Inflammatory macrophage treated with lipopolysaccharide for 4 hours (primary cell): ENCODE measurements around the gene GCK.
"Not testable (repeated sequence)": the region's sequence is repeated elsewhere in the genome, so short reads cannot be mapped to it uniquely, and the experiment has no call there.

ENCODE experiments used
- DNase-seq: peaks from one replicate; pipeline ENCODE4 v3.0.0-alpha.2; 2020

The GCK gene

DNA sequence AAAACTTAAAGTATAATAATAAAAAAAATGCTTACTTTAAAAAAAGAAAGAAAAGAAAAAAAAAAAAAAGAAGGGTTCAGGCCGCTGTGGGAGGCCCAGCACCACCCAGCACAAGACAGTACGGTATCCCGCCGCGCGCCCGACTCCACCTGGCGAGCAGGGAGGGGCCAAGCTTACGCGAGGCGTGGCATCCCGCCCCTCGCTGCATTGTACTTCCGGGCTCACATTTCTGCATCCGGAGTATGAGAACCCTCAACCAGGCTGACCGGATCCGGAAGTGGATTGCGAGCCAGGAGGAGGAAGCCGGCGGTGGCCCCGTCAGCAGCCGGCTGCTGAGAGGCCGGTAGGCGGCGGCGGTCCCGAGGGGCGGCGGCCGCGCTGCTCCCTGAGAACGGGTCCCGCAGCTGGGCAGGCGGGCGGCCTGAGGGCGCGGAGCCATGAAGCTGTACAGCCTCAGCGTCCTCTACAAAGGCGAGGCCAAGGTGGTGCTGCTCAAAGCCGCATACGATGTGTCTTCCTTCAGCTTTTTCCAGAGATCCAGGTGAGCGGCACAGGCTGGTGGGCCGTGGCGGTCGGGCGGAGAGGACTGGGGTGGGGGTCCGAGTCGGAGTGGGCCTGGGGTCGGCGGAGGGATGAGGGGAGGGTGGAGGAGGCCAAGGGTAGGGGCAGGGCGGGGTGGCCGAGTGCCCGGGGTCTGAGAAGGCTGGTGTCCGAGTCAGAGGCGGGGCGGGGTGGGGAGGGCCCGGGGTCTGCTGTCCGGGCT is 11.6 kb upstream of the GCK start, which contains the start of gene YKT6:
TSS of gene YKT6 (plus strand) at position 280 of the 763 bp plus-strand sequence. CDS start at position 438, 158 bp downstream.
- peak; percentile 97 for DNase-seq

DNA sequence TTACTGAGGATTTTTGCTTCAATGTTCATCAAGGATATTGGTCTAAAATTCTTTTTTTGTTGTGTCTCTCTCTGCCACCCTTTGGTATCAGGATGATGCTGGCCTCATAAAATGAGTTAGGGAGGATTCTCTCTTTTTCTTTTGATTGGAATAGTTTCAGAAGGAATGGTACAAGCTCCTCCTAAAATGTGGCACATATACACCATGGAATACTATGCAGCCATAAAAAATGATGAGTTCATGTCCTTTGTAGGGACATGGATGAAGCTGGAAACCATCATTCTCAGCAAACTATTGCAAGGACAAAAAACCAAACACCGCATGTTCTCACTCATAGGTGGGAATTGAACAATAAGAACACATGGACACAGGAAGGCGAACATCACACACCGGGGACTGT is 10.9 kb upstream of the GCK start:
- DNase-seq: not testable (repeated sequence)

DNA sequence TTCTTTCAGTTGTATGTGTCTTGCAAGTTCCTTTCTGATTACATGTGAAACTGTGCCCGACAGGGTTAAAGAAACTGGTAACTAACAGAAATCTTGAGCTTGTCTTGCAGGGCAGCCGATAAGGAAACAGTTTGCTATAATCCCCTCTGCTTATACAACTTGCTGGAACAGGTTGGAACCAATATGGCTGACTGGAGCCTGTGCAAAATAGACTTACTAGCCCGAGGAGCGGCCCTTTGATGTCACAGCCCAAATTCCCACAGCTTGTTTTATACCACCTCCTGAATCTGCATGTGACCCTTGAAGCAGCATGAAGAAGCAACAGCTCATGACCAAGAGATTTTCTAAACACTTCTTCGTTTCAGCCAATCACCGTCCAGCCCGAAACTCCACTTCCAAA is 8.2 kb upstream of the GCK start:
- no peak for DNase-seq

DNA sequence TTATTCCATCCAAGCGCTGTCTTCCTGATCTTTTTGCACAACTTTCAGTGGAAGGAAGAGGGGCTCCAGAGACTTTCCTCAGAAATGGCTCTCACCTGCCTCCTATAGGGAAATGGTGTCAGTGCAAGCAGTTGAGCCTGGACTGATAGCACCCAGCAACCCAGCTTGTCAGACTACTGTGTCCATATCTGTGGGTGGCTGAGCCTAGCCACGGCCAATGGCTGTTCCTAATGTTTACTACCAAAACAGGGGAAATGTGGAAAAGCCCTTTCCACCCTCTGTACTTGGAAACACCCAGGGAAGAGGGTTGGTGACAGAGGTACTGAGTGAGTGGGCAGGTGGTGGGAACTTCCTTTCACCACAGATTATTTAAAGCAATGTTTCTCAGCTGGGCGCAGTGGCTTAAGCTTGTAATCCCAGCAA is 7.2 kb upstream of the GCK start:
- peak; percentile 52 for DNase-seq

DNA sequence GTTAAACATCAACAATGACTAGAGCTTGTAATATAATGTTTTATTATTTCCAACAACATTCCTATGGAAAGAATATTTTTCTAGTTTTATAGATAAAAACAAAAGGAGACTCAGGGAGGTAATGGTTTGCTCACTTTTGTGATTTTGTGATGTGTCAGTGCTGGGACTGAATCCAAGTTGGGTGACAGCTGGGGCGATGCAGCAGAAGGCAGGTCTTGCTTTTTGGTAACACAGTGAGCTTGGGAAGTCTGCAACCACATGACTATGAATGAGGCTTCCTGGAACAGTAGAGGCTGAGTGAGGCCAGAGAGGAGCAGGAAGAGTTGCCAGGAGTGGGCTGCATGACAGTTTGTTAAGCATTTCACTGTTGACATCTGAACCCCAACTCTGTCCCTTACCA is 6.7 kb upstream of the GCK start:
- DNase-seq: peak; percentile 7

DNA sequence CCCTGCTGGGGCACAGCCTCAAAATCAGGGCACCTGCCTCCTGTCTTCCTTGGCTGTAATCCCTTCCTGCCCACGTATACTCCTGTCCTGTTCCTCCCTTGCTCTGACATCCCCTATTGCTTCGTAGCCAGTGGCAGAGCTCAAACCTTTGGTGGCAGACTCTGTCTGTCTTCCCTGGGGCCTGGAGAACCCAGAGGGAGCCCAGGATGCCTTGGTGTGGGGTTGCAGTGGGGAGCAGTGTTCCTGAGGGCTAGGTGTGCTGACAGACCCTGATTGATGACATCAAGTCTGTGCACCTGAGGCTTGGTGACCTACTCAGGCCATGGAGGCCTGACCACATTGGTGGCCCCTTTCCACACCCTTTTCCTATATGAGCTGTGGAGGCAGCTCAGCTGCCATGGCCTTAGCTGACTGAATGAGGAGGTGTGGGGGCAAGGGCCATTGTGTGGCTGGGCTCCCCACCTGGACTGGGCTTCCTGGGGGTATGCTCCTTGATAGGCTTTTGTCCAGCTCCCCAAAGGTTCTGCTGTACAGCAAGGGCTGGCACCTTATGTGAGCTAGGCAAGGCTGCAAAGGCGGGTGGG is 5.4 kb upstream of the GCK start:
- no peak for DNase-seq

DNA sequence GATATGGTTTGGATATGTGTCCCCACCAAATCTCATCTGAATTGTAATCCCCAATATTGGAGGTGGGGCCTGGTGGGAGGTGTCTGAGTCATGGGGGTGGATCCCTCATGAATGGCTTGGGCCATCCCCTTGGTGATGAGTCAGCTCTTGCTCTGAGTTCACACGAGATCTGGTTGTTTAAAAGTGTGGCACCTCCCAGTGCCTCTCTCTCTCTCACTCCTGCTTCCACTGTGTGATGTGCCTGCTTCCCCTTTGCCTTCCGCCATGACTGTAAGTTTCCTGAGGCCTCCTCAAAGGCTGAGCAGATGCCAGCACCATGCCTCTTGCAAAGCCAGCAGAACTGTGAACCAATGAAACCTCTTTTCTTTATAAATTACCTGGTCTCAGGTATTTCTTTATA is 4.8 kb upstream of the GCK start:
- peak; percentile 30 for DNase-seq

DNA sequence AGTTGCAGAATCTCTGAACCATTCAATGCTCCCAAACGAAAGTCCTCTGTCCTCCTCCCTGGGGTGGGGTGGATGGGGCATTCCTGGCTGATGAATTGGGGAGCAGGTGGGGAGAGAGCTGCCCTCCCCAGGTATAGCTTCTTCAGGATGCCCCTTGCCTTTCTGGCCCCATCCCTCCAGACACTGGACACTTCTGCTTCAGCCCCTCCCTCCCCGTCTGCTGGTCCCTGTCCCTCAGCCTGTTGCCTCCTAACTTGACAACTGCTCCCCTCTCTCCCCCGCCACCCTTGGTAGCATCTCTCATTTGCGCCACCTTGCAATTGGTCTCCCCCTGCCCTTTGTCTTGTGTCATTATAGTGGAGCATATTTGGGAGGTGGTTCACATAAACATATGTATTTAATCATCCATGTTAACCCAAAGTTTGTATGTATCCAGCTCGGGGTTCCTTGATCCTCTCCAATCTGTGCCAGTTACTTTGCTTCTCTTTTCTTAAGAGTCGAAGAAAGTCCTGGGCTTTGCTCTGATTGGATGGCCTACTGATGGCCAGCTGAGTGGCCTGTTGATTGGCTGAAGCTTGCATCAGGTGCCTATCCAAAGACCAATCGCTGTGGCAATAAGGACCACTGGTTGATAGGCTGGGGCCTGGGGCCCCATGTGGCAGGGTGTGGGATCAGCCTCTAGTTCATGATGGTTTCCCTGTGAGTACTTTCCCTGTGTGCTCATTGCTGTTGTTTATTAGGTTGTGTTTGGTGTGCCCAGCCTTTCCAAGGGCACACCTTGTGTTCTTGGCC is 4.0 kb upstream of the GCK start:
- no peak for DNase-seq

DNA sequence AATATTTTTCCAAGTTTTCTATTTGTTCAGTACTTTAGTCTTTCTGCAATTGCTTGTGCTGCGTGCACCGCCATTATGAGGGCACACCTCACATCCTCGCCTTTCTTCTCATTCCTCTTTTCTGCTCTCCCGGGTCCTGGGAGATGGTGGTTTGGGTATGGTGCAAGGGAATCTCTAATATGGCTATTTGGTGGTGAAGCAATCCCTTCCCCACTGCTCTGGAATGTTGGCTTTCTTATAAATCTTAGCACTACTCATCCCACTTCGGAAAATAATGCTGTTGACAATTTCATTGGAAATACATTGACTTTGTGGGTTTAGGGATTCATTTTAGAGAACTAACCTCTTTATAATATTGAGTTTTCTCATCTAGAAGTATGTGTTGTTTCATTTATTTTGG is 1.9 kb upstream of the GCK start:
- no peak for DNase-seq

DNA sequence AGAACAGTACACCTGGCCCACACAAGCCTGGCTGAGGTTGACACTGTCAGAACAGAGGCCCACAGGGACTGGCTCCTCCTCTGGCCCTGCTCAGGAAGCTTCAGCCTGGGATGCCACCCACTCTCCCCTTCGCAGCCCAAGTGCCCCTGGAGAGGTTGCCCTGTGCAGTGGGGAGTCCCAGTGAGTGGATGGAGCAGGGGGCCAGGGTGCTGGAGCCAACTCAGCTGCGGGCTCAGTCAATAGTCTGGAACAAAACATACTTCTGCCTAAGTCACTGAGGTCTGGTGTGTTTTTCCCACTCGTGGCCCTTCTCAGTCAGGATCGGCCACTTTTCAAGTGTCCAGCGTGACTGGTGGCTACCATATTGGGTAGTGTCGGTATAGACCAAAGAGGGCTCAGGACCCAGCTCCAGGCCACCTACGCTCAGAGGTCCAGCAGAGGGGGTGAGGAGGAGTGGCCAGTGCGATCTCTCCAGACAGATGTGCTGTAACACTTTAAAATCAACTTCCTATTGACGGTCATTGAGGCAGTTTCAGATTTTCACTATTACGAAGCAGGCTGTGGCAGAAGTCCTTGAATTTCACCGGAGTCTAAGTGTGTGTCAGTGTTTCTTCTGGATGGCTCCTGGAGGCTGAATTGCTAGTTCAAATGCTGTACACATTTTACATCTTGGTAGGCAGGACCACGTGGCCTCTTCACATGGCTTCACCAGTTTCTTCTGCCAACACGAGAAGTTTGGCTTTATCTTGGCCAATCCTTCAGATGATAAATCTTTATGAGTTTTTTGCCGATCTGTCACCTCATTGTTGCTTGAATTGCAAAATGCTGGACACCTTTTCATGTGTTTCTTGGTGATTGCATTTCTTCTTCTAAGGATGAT is 994 bp upstream of the GCK start:
- no peak for DNase-seq

DNA sequence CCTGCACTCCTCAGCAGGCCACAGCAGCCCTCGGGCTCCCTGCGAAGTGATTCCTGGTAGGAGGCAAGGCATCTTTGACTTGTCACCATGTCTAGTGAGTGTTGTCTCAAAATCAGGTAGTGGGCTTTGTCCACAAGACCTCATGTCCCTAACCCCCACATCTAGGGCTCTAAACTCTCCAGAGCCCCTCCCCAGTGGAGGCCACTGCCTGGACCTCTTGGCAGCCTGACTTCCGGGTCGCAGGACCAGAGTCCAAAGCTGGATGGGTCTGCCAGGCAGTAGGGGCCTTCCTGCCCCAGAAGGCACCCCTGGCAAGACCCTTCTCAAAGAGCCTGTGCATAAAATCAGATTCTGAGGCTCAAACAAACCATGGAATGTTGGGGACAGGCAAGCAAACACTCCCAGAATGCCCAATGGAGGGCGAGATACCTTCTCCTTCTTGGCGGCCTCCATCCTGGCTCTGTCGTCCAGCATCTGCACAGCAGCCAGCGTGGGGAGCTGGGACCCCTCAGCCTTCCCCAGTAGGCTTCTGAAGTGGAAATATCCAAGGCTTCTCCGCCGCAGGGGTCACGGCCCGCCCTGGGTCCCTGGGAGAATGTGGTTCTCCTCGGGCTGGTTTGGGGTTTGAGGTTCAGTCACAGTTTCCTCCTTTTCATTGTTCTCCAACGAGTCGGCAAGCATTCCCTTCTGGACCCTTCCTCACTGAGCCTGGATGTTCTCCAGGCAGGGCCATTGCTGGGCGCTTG is 586 bp downstream of the GCK start:
- no peak for DNase-seq

DNA sequence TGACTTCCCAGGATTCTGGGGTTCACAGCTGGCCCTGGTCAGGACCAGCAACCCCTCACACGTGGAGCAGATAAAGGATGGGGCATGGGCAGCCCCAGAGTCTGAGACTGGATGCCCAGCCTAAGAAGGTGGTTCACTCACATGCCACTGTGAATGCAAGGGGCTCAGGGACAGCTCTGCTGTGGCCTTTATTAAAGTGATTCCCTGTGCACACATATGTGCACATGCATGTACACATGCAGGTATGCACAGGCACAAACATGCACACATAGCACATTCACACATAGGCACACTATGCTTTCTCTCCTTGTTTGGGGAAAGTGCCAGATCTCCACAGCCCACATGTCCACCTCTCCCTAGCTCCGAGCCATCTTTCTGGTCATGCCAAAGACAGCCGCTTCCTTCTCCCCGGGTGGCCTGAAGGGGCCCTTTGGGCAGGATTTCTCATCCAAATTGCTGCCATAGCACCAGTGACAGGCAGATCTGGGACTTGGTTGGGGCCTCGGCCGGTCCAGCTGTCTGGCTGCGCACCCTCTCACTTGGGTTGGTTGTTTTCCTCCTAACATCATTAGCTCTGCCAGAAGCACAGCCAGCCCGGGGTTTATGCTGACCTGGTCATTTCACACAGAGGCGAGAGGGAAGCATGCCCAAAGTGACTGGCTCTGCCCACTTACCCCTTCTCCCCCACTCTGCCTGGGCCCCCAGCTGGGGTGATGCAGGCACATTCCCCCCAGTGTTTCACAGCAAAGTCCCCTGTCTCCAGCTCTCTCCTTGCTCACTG is 1.4 kb downstream of the GCK start:
- no peak for DNase-seq

DNA sequence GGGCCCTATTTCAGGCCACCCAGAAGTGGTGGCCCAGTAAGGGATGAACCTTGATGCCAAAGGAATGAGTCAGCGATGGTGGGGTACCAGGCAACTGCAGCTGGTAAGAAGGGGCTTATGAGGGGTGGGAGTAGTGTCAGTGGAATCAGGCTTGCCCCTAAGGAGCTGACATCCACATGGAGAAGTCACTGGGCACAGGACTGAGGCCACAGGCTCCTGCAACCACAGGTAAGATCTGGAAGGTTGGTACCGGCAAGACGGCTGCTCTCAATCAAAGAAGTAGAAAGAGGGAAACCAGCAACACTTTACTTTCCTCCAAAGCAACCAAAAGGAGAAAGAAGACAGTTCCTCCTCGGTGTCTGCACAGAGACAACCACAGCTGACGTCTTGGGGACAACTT is 2.5 kb downstream of the GCK start:
- DNase-seq: no peak

DNA sequence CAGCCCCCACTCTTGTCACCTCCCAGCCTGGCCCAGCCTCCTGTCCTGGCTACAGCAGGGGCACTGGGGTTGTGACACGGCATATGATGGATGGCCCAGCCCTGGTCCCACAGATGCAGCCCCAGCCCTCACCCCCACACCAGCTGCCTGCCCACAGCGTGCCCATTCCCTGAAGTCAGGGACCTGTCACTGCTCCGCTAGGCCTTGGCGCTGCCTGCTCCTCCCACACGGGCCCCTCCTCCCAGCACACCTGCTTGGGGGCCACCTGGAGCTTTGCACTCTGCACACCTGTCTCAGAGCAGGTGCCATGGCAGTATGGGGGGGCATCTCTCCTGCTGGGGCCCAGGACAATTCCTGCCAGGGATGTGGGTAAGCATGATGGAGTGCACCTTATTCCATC is 3.5 kb downstream of the GCK start:
- DNase-seq: no peak

DNA sequence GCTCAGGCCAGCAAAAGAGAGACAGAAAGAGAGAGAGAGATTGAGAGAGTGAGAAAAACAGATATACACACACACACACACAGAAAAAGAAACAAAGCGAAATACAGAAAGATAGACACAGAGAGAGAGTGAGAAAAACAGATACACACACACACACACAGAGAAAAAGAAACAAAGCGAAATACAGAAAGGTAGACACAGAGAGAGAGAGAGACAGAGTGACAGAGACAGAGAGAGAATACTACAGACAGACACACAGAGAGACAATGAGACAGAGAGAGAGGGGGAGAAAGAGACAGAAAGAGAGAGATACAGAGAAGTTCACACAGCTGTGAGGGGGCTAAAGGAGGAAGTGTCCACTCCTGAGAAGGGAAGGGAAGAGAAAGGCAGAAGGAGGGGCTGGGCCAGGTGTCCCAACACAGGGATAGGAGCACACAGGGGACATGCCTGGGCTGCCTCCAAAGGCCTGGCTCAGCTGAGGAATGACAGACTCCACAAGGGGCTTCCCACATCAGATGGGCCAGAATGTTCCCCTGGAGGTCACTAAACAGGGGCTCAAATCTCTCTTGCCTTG is 4.3 kb downstream of the GCK start:
- no peak for DNase-seq

DNA sequence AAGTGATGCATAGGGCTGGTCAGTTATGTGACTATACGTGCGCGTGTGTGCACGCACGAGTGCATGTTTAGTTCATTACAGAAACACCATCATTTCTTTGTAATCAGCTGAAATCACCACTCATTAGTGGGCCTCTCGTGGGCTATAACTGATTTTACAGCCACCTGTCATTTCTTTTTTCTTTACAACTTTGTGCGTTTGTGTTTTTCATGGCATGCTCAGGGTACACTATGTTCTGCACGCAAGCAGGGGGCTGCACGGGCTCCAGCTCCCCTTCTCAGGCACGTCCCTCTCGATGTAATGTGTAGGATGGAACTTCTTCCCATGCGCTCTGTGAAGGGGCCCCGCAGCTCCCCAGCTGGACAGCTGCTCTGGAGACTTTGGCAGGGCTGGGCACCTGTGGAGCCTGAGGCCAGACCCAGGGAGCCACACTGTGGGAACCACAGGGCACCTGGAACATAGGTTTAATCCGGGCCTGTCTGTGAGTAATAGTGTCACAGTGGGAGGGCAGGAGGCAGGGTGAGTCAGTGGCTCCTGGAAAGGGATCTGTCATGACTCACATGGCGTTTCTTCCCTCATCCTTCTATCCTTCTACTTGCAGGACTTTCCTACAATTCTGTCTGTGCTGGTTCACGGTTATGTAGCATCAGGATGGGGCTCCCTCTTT is 4.9 kb downstream of the GCK start:
- DNase-seq: no peak

DNA sequence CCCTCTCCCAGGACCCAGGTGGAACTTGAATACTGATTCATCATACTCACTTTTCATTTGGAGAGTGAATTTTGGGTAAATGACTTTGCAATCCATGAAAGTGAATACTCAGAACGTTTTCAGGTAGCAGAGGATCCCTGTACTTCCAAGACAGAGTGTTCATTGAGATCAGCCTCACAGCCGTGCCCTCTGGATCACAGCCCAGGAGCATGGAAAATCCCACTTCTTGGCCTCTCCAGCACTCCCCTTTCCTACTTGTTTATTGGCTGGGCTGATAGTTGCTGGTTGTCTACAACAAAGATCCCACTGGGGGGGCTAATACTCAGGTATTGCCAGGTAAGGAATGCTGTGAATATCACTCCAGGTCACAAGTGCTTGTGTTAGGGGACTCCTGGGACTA is 5.9 kb downstream of the GCK start:
- DNase-seq: no peak

DNA sequence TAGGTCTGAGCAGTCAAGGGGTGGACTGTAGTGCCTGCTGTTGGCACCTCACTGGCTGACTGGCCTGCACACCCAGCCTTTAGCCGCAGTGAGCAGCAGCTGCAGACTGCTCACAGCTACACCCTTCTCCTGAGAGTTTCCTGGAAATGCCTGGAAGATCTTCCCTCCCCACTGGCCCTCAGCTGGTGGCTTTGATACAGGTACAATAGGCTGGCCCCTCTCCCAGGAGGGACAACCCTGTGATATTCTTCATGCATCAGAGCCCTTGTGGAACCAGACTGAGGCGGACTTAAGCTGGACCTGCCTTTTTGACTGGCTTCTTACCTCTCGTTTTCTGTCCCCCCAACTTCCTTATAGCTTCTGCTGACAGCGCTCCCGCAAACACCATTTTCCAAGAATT is 6.4 kb downstream of the GCK start:
- DNase-seq: no peak

DNA sequence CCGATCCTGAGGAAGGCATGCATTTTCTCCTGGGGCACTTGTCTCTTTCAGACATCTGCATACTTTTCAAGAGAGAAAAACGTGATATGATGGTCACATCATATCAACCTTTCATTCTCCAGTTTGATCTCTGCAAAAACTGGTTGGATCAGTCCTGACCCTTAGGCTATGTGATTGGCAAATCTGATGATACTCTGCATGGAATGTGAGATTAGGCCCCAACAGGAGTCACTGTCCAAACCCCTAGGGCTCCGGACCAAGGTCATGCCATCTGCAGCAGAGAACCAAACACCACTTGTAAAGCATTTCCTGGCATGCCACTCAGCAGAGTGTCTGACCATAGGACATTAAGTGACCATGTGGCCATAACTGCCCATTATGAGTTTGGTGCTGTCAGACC is 8.6 kb downstream of the GCK start:
- DNase-seq: no peak

DNA sequence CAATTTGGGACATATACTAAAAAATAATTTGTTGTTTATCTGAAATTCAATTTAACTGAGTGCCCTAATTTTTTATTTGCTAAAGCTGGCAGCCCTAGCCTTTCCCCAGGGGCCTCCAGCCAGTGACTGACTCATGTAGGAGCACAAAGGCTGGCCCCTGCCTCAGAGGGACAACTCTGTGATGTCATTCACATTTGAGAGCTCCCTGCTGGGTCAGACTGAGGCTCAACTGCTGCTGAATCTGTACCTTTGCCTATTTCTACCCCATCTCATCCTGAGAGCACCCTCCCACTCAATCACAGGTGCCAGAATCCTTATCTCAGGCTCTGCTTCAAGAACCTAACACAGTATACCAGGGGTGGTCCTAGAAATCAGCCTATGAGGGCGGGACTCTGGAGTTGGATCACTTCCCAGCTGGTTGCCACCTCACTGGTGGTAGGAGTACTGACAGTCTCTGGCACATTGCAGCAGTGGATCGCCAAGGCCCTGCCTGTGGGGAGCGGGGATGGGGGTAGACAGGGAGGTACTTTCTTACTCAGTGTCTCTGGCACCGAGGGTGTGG is 11.6 kb downstream of the GCK start:
- no peak for DNase-seq
